ENCODE measurements around the gene FGFR1OP2.

The FGFR1OP2 gene

GRCh38 chr12:26979733-26980132, 41.5 kb downstream of the FGFR1OP2 start:
- Histone ChIP-seq H3K36me3 (ENCODE audit: insufficient read depth, low read length) (peaks cover 19% of the 10 kb centered on the region), H3K27ac (no peak overlapping the region), H3K9me3 (ENCODE audit: low read depth, low read length) (no peaks in the 10 kb centered on the region), H3K9ac (ENCODE audit: insufficient read length) (no peak overlapping the region), H3K4me3 (no peak overlapping the region)
- no peak for TF ChIP-seq EZH2 (IDR thresholded peaks at IDR 0.05)
- no peak for TF ChIP-seq POLR2AphosphoS5 (IDR thresholded peaks at IDR 0.05; ENCODE audit: borderline replicate concordance, low read depth, low read length)
- TF ChIP-seq FOXP2 (optimal IDR thresholded peaks at IDR 0.05; ENCODE audit: control extremely low read depth, extremely low read length, insufficient read depth), result no peak
- no peak for DNase-seq (ENCODE audit: low read depth, low spot score)

- no peaks in the 10 kb centered on the region for H3K9me3 ChIP-seq (ENCODE audit: low read depth, low read length)
- no peak overlapping the region for H3K9ac ChIP-seq (ENCODE audit: insufficient read length)
- peaks cover 18% of the 10 kb centered on the region; the same call in 1 of the 2 replicates for H3K36me3 ChIP-seq (ENCODE audit: insufficient read depth, low read length)
- no peak overlapping the region for H3K4me3 ChIP-seq
- TF ChIP-seq FOXP2 (optimal IDR thresholded peaks at IDR 0.05; ENCODE audit: control extremely low read depth, extremely low read length, insufficient read depth) (no peak), EZH2 (IDR thresholded peaks at IDR 0.05) (no peak), POLR2AphosphoS5 (IDR thresholded peaks at IDR 0.05; ENCODE audit: borderline replicate concordance, low read depth, low read length) (no peak)
- DNase-seq (ENCODE audit: low read depth, low spot score), result no peak
- H3K27ac ChIP-seq, result no peak overlapping the region
These were observed 44.6 kb downstream of the FGFR1OP2 start for GRCh38 chr12:26982866-26983265.

GRCh38 chr12:26987634-26988424, 49.6 kb downstream of the FGFR1OP2 start:
- H3K9me3 ChIP-seq (ENCODE audit: low read depth, low read length), result no peaks in the 10 kb centered on the region
- TF ChIP-seq POLR2AphosphoS5 (IDR thresholded peaks at IDR 0.05; ENCODE audit: borderline replicate concordance, low read depth, low read length) (no peak), EZH2 (IDR thresholded peaks at IDR 0.05) (no peak), FOXP2 (optimal IDR thresholded peaks at IDR 0.05; ENCODE audit: control extremely low read depth, extremely low read length, insufficient read depth) (no peak)
- no peak overlapping the region for H3K27ac ChIP-seq
- DNase-seq (ENCODE audit: low read depth, low spot score), result no peak
- peaks cover 9% of the 10 kb centered on the region; the same call in 1 of the 2 replicates for H3K36me3 ChIP-seq (ENCODE audit: insufficient read depth, low read length)
- no peak overlapping the region for H3K4me3 ChIP-seq
- no peak overlapping the region for H3K9ac ChIP-seq (ENCODE audit: insufficient read length)

GRCh38 chr12:26988703-26989102, 50.4 kb downstream of the FGFR1OP2 start:
- H3K9ac ChIP-seq (ENCODE audit: insufficient read length), result no peak overlapping the region
- H3K27ac ChIP-seq, result no peak overlapping the region
- DNase-seq (ENCODE audit: low read depth, low spot score), result no peak
- H3K36me3 ChIP-seq (ENCODE audit: insufficient read depth, low read length), result peaks cover 12% of the 10 kb centered on the region; the same call in 1 of the 2 replicates
- no peaks in the 10 kb centered on the region for H3K9me3 ChIP-seq (ENCODE audit: low read depth, low read length)
- TF ChIP-seq POLR2AphosphoS5 (IDR thresholded peaks at IDR 0.05; ENCODE audit: borderline replicate concordance, low read depth, low read length) (no peak), FOXP2 (optimal IDR thresholded peaks at IDR 0.05; ENCODE audit: control extremely low read depth, extremely low read length, insufficient read depth) (no peak), EZH2 (IDR thresholded peaks at IDR 0.05) (no peak)
- no peak overlapping the region for H3K4me3 ChIP-seq

GRCh38 chr12:26989873-26990272, 51.6 kb downstream of the FGFR1OP2 start:
- Histone ChIP-seq H3K9me3 (ENCODE audit: low read depth, low read length) (no peaks in the 10 kb centered on the region), H3K27ac (no peak overlapping the region), H3K4me3 (no peak overlapping the region), H3K9ac (ENCODE audit: insufficient read length) (no peak overlapping the region), H3K36me3 (ENCODE audit: insufficient read depth, low read length) (peaks cover 16% of the 10 kb centered on the region)
- TF ChIP-seq EZH2 (IDR thresholded peaks at IDR 0.05) (no peak), FOXP2 (optimal IDR thresholded peaks at IDR 0.05; ENCODE audit: control extremely low read depth, extremely low read length, insufficient read depth) (no peak), POLR2AphosphoS5 (IDR thresholded peaks at IDR 0.05; ENCODE audit: borderline replicate concordance, low read depth, low read length) (no peak)
- DNase-seq (ENCODE audit: low read depth, low spot score), result no peak

- Histone ChIP-seq H3K36me3 (ENCODE audit: insufficient read depth, low read length) (peaks cover 23% of the 10 kb centered on the region), H3K4me3 (no peak overlapping the region), H3K27ac (no peak overlapping the region), H3K9ac (ENCODE audit: insufficient read length) (no peak overlapping the region), H3K9me3 (ENCODE audit: low read depth, low read length) (no peaks in the 10 kb centered on the region)
- TF ChIP-seq FOXP2 (optimal IDR thresholded peaks at IDR 0.05; ENCODE audit: control extremely low read depth, extremely low read length, insufficient read depth) (no peak), EZH2 (IDR thresholded peaks at IDR 0.05) (no peak), POLR2AphosphoS5 (IDR thresholded peaks at IDR 0.05; ENCODE audit: borderline replicate concordance, low read depth, low read length) (no peak)
- no peak for DNase-seq (ENCODE audit: low read depth, low spot score)
These were observed 53.6 kb downstream of the FGFR1OP2 start for GRCh38 chr12:26991826-26992225.

GRCh38 chr12:26994109-26994508, 55.8 kb downstream of the FGFR1OP2 start:
- Histone ChIP-seq H3K4me3 (no peak overlapping the region), H3K27ac (no peak overlapping the region), H3K36me3 (ENCODE audit: insufficient read depth, low read length) (peaks cover 25% of the 10 kb centered on the region), H3K9ac (ENCODE audit: insufficient read length) (no peak overlapping the region), H3K9me3 (ENCODE audit: low read depth, low read length) (no peaks in the 10 kb centered on the region)
- no peak for DNase-seq (ENCODE audit: low read depth, low spot score)
- no peak for TF ChIP-seq EZH2 (IDR thresholded peaks at IDR 0.05)
- no peak for TF ChIP-seq POLR2AphosphoS5 (IDR thresholded peaks at IDR 0.05; ENCODE audit: borderline replicate concordance, low read depth, low read length)
- TF ChIP-seq FOXP2 (optimal IDR thresholded peaks at IDR 0.05; ENCODE audit: control extremely low read depth, extremely low read length, insufficient read depth), result no peak

- Histone ChIP-seq H3K36me3 (ENCODE audit: insufficient read depth, low read length) (peaks cover 31% of the 10 kb centered on the region), H3K9ac (ENCODE audit: insufficient read length) (no peak overlapping the region), H3K4me3 (no peak overlapping the region), H3K9me3 (ENCODE audit: low read depth, low read length) (no peaks in the 10 kb centered on the region), H3K27ac (no peak overlapping the region)
- TF ChIP-seq FOXP2 (optimal IDR thresholded peaks at IDR 0.05; ENCODE audit: control extremely low read depth, extremely low read length, insufficient read depth), result no peak
- TF ChIP-seq POLR2AphosphoS5 (IDR thresholded peaks at IDR 0.05; ENCODE audit: borderline replicate concordance, low read depth, low read length), result no peak
- TF ChIP-seq EZH2 (IDR thresholded peaks at IDR 0.05), result no peak
- DNase-seq (ENCODE audit: low read depth, low spot score), result no peak
These were observed 57.4 kb downstream of the FGFR1OP2 start for GRCh38 chr12:26995706-26996105.

All from SK-N-MC (cell line).